GM12878 (cell line): ENCODE results near the gene CAV1. TPM values are rescaled to one million over a fixed set of nuclear protein-coding genes. Genes with fewer than 3 reads are reported as not detected.
A peak's percentile ranks its signal among the peaks of the same experiment; 100 is the strongest.

Experiments
- ASH2L ChIP-seq: fragments of 300-600, 200-600 bp; sonication (generic); IDR thresholded peaks from 2 replicates; pipeline ENCODE4 v1.6.1; 2017; ENCODE audit warnings: low read depth, mild to moderate bottlenecking, borderline replicate concordance
- BACH1 ChIP-seq: fragments of 450-650 bp; IDR thresholded peaks from 2 replicates; pipeline ENCODE4 v1.6.1; 2017; ENCODE audit warnings: mild to moderate bottlenecking, borderline replicate concordance
- EP300 ChIP-seq, 2 experiments: fragments of 150-350 bp in 1 of 2; IDR thresholded peaks; 2 replicates each; pipeline ENCODE4 v1.6.1; 2011 to 2012; ENCODE audit warnings: low read depth in 2 of 2, low read length in 2 of 2, borderline replicate concordance in 1 of 2, improper control_type of control experiment in 1 of 2, inconsistent platforms in 1 of 2; ENCODE audit not compliant: control insufficient read depth in 1 of 2
- KDM1A ChIP-seq: fragments of 200-600 bp; sonication (generic); IDR thresholded peaks from 2 replicates; pipeline ENCODE4 v1.6.1; 2016; ENCODE audit warnings: borderline replicate concordance
- NR2C2 ChIP-seq: IDR thresholded peaks from 2 replicates; pipeline ENCODE4 v1.6.1; 2011; ENCODE audit warnings: borderline replicate concordance, low read depth; ENCODE audit not compliant: control insufficient read depth, insufficient read length
- RAD21 ChIP-seq: IDR thresholded peaks from 2 replicates; pipeline ENCODE4 v1.6.1; 2011; ENCODE audit warnings: mild to moderate bottlenecking, low read depth, low read length, moderate library complexity; ENCODE audit not compliant: insufficient read depth
- SKIL ChIP-seq: fragments of 450-650 bp; IDR thresholded peaks from 2 replicates; pipeline ENCODE4 v1.6.1; 2017; ENCODE audit warnings: mild to moderate bottlenecking, low read depth, inconsistent platforms; ENCODE audit not compliant: poor library complexity, severe bottlenecking
- TCF3 ChIP-seq: IDR thresholded peaks from 2 replicates; pipeline ENCODE4 v1.6.1; 2012; ENCODE audit warnings: low read depth, mild to moderate bottlenecking, low read length, borderline replicate concordance; ENCODE audit not compliant: insufficient read depth
- ZBTB11 ChIP-seq: fragments of 450-650 bp; formaldehyde crosslinking; IDR thresholded peaks from 2 replicates; pipeline ENCODE4 v1.5.0; 2022; ENCODE audit warnings: mild to moderate bottlenecking, missing genetic modification characterization
- ZNF217 ChIP-seq: fragments of 450-650 bp; IDR thresholded peaks from 2 replicates; pipeline ENCODE4 v1.6.1; 2017; ENCODE audit warnings: antibody characterized with exemption, mild to moderate bottlenecking
- ZNF687 ChIP-seq: fragments of 450-650 bp; IDR thresholded peaks from 2 replicates; pipeline ENCODE4 v1.6.1; 2017; ENCODE audit warnings: mild to moderate bottlenecking, moderate library complexity
- polyA plus RNA-seq, 11 experiments: library from polyadenylated mRNA; depleted of rRNA in 4 of 11; unstranded in 6 of 11; stranded (reverse) in 5 of 11; fragments of >200 nt; fragmentation: Nextera tagmentation in 4 of 11; fragmentation: Illumina TruSeq in 1 of 11; extraction: Ambion mirVana in 4 of 11; extraction: Trizol in 1 of 11; gene quantifications; 1 replicate in 1 of 11; 2 replicates in 10 of 11; pipeline versions ENCODE4 v1.2.1 to v1.2.3, GENCODE V29; 2011 to 2016; ENCODE audit warnings: inconsistent platforms in 2 of 11, missing spikeins in 2 of 11, low read depth in 1 of 11
- total RNA-seq, 4 experiments: library from RNA; depleted of rRNA in 3 of 4; stranded (reverse); fragments of >200 nt in 3 of 4; fragmentation: Illumina TruSeq in 1 of 4; extraction: Trizol in 1 of 4; gene quantifications; 2 replicates each; pipeline versions ENCODE4 v1.2.1 to v1.2.3, GENCODE V29; 2013 to 2021

The CAV1 gene
- total and polyA plus RNA-seq, 10 of the 15 experiments (the other 5 are each of a cell fraction or from before 2014, with no cell fraction given), result 0.45 to 26.5 (median 2.0) TPM

GRCh38 chr7:116588641-116589594, 64.1 kb downstream of the CAV1 start (continued):
- TF ChIP-seq RAD21 (peak; percentile 88), ASH2L (no peak), BACH1 (no peak), SKIL (no peak), KDM1A (no peak), TCF3 (no peak), ZNF687 (no peak), ZBTB11 (no peak), EP300 (IDR thresholded peaks at IDR 0.05; ENCODE audit: borderline replicate concordance in 1 of 2, control insufficient read depth in 1 of 2, low read depth in 2 of 2, low read length in 2 of 2) (no peak), NR2C2 (no peak), ZNF217 (no peak)
